Measurements from ENCODE around the gene LDAH.

DNA sequence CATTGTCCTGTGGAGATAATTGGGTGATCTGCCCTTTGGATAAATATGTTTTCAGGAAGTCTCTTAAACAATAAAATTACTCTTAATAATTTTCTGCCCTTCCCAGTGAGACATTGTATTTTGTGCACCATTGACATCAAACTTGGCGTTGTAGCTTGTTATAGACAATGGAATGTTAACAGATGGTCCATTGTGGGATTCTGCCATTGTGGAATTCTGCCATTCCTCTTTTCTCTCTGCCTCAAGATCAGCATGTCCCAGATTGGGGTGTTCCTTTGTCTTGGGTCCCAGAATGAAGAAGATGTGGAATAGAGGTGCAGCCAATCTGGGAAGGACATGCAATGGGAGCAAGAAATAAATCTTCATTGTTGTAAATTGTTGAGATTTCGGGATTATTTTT lies 15.1 kb upstream of the LDAH start:
- TF ChIP-seq, protein P1, sequence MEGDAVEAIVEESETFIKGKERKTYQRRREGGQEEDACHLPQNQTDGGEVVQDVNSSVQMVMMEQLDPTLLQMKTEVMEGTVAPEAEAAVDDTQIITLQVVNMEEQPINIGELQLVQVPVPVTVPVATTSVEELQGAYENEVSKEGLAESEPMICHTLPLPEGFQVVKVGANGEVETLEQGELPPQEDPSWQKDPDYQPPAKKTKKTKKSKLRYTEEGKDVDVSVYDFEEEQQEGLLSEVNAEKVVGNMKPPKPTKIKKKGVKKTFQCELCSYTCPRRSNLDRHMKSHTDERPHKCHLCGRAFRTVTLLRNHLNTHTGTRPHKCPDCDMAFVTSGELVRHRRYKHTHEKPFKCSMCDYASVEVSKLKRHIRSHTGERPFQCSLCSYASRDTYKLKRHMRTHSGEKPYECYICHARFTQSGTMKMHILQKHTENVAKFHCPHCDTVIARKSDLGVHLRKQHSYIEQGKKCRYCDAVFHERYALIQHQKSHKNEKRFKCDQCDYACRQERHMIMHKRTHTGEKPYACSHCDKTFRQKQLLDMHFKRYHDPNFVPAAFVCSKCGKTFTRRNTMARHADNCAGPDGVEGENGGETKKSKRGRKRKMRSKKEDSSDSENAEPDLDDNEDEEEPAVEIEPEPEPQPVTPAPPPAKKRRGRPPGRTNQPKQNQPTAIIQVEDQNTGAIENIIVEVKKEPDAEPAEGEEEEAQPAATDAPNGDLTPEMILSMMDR (conservative IDR thresholded peaks at IDR 0.05) = no peak
- TF ChIP-seq ZFX (IDR thresholded peaks at IDR 0.05) = no peak
